ENCODE results near the gene RGS13.
"Not testable (repeated sequence)": the region's sequence is repeated elsewhere in the genome, so short reads cannot be mapped to it uniquely, and the experiment has no call there.

Gene RGS13

GRCh38 chr1:192669174-192669573 is 33.2 kb downstream of the RGS13 start:
- no peak overlapping the region for H3K4me3 Mint-ChIP-seq
- H3K9me3 Mint-ChIP-seq = no peaks in the 10 kb centered on the region
- no peaks in the 10 kb centered on the region for H3K4me1 Mint-ChIP-seq
- H3K27me3 Mint-ChIP-seq (ENCODE audit: low read depth, poor library complexity) = peaks cover 11% of the 10 kb centered on the region
- no peak overlapping the region for H3K27ac Mint-ChIP-seq
- no peak for TF ChIP-seq CTCF (IDR thresholded peaks at IDR 0.05)
- no peak for DNase-seq
- H3K36me3 Mint-ChIP-seq (ENCODE audit: low read depth) = no peaks in the 10 kb centered on the region

- no peak for TF ChIP-seq CTCF (IDR thresholded peaks at IDR 0.05)
- no peaks in the 10 kb centered on the region for H3K27me3 Mint-ChIP-seq (ENCODE audit: low read depth, poor library complexity)
- no peaks in the 10 kb centered on the region for H3K9me3 Mint-ChIP-seq
- H3K27ac Mint-ChIP-seq = no peak overlapping the region
- H3K36me3 Mint-ChIP-seq (ENCODE audit: low read depth) = no peaks in the 10 kb centered on the region
- no peak for DNase-seq
- H3K4me3 Mint-ChIP-seq = no peak overlapping the region
- H3K4me1 Mint-ChIP-seq = no peaks in the 10 kb centered on the region
These were observed 39.8 kb downstream of the RGS13 start for GRCh38 chr1:192675716-192676115.

- TF ChIP-seq CTCF (IDR thresholded peaks at IDR 0.05) = no peak
- H3K4me1 Mint-ChIP-seq = no peaks in the 10 kb centered on the region
- DNase-seq = no peak
- no peaks in the 10 kb centered on the region for H3K27me3 Mint-ChIP-seq (ENCODE audit: low read depth, poor library complexity)
- H3K36me3 Mint-ChIP-seq (ENCODE audit: low read depth) = no peaks in the 10 kb centered on the region
- H3K9me3 Mint-ChIP-seq = no peaks in the 10 kb centered on the region
- no peak overlapping the region for H3K4me3 Mint-ChIP-seq
- no peak overlapping the region for H3K27ac Mint-ChIP-seq
These were observed 42.2 kb downstream of the RGS13 start for GRCh38 chr1:192678099-192678498.

GRCh38 chr1:192682335-192682734 is 46.4 kb downstream of the RGS13 start:
- no peaks in the 10 kb centered on the region for H3K36me3 Mint-ChIP-seq (ENCODE audit: low read depth)
- H3K9me3 Mint-ChIP-seq = peaks cover 21% of the 10 kb centered on the region
- no peak overlapping the region for H3K4me3 Mint-ChIP-seq
- no peak for TF ChIP-seq CTCF (IDR thresholded peaks at IDR 0.05)
- H3K4me1 Mint-ChIP-seq = no peaks in the 10 kb centered on the region
- no peak for DNase-seq
- no peak overlapping the region for H3K27ac Mint-ChIP-seq
- no peaks in the 10 kb centered on the region for H3K27me3 Mint-ChIP-seq (ENCODE audit: low read depth, poor library complexity)

- not testable (repeated sequence) for H3K27ac Mint-ChIP-seq
These were observed 47.1 kb downstream of the RGS13 start for GRCh38 chr1:192683081-192683480.

GRCh38 chr1:192689459-192689858 is 53.5 kb downstream of the RGS13 start:
- Mint-ChIP-seq H3K36me3 (ENCODE audit: low read depth) (no peaks in the 10 kb centered on the region), H3K27me3 (ENCODE audit: low read depth, poor library complexity) (no peaks in the 10 kb centered on the region), H3K27ac (no peak overlapping the region), H3K4me1 (no peaks in the 10 kb centered on the region), H3K4me3 (no peak overlapping the region), H3K9me3 (peaks cover 39% of the 10 kb centered on the region)
- no peak for TF ChIP-seq CTCF (IDR thresholded peaks at IDR 0.05)
- no peak for DNase-seq

More at GRCh38 chr1:192683081-192683480, 47.1 kb downstream of the RGS13 start:
- not testable (repeated sequence) for H3K4me1 Mint-ChIP-seq; H3K36me3 Mint-ChIP-seq (ENCODE audit: low read depth); H3K27me3 Mint-ChIP-seq (ENCODE audit: low read depth, poor library complexity); DNase-seq; H3K4me3 Mint-ChIP-seq
- peaks cover 21% of the 10 kb centered on the region for H3K9me3 Mint-ChIP-seq

Measured in nephron progenitor cell (in vitro differentiated cells).